ENCODE measurements around the gene ZNF660.
"Not testable (repeated sequence)": the region's sequence is repeated elsewhere in the genome, so short reads cannot be mapped to it uniquely, and the experiment has no call there.

ZNF660 gene

DNA sequence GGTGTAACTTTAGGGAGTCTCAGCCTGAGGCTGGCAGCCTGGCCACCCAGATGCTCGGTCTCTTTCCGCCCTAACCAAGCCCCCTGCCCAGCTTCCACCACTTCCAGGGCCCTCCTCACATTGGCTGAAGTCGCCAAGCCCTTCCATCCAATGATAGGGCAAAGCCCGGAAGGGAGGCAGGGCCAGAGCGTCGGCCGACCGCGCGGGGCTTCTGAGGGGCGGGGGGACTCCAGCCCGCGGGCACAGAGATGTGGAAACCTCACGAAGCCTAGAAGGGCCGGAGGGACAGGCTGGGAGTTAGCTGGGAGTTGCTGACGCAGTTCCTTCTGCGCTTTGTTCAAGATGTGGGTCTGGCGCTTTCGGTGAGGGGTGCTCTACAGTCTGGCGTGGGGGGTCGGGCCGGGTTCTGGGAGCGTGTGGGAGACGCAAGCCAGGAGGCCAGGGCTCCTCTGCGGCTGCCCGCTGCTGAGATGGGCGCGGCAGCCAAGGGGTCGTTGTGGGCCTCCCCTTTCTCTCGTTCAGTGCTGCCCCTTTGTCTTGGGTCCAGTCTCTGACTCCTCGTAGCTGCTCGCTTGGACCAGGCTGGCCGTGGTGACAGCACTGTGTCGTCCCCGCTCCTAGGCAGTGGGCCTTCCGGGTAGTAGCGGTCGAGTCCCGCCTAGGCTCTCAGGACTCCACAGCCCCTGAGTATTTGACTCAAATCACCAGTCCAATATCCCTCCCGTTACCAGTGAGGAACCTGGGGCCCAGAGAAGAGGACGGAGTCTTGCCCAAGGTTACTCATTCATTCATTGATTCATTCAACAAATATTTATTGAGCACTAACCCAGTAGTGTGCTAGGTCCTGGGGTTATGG, at the start of gene ZNF660:
Gene ZNF660 (plus strand): TSS at position 319 of the 856 bp plus-strand sequence. CDS start 9,230 bp downstream, outside the sequence.
- peak within 1 kb of the TSS; percentile 45 for H3K4me2 ChIP-seq (ENCODE audit: low read length)
- H3K4me3 ChIP-seq (ENCODE audit: low read length) = peak within 1 kb of the TSS; percentile 18; the same call in 1 of the 2 replicates
- H3K27ac ChIP-seq (ENCODE audit: low read length) = peak within 1 kb of the TSS; percentile 75
- peaks cover 19% of the 10 kb centered on the region for H3K4me1 ChIP-seq (ENCODE audit: low read length)
- H4K20me1 ChIP-seq (ENCODE audit: insufficient read depth, low read length) = no peaks in the 10 kb centered on the region
- no peak for TF ChIP-seq EZH2phosphoT487 (IDR thresholded peaks at IDR 0.05; ENCODE audit: low read depth)
- TF ChIP-seq, protein P1, sequence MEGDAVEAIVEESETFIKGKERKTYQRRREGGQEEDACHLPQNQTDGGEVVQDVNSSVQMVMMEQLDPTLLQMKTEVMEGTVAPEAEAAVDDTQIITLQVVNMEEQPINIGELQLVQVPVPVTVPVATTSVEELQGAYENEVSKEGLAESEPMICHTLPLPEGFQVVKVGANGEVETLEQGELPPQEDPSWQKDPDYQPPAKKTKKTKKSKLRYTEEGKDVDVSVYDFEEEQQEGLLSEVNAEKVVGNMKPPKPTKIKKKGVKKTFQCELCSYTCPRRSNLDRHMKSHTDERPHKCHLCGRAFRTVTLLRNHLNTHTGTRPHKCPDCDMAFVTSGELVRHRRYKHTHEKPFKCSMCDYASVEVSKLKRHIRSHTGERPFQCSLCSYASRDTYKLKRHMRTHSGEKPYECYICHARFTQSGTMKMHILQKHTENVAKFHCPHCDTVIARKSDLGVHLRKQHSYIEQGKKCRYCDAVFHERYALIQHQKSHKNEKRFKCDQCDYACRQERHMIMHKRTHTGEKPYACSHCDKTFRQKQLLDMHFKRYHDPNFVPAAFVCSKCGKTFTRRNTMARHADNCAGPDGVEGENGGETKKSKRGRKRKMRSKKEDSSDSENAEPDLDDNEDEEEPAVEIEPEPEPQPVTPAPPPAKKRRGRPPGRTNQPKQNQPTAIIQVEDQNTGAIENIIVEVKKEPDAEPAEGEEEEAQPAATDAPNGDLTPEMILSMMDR (IDR thresholded peaks at IDR 0.05; ENCODE audit: low read depth, low read length) = no peak
- no peaks in the 10 kb centered on the region for H3K27me3 ChIP-seq (ENCODE audit: low read depth, low read length)
- H3K9ac ChIP-seq (ENCODE audit: low read length) = no peak within 1 kb of the TSS; the same call in 1 of the 2 replicates
- no peaks in the 10 kb centered on the region for H3K79me2 ChIP-seq (ENCODE audit: low read length)
- no peaks in the 10 kb centered on the region for H3K36me3 ChIP-seq (replicated peaks; ENCODE audit: low read depth, low read length)
- 0 out of 2 replicates have a peak, but pooled peaks cover 3% of the 10 kb centered on the region for H3K9me3 ChIP-seq (ENCODE audit: insufficient read depth, low read length)
- no peak within 1 kb of the TSS; the same call in 1 of the 2 replicates for H2AFZ ChIP-seq (ENCODE audit: low read depth, low read length)

- H3K4me2 ChIP-seq (ENCODE audit: low read length) = no peak overlapping the region
- no peak overlapping the region for H3K4me3 ChIP-seq (ENCODE audit: low read length)
- H3K4me1 ChIP-seq (ENCODE audit: low read length) = no peaks in the 10 kb centered on the region
- H2AFZ ChIP-seq (ENCODE audit: low read depth, low read length) = no peak overlapping the region
- H3K9ac ChIP-seq (ENCODE audit: low read length) = no peak overlapping the region
- no peak for TF ChIP-seq EZH2phosphoT487 (IDR thresholded peaks at IDR 0.05; ENCODE audit: low read depth)
- TF ChIP-seq, protein P1 (IDR thresholded peaks at IDR 0.05; ENCODE audit: low read depth, low read length) = no peak
- H3K27me3 ChIP-seq (ENCODE audit: low read depth, low read length) = peaks cover 23% of the 10 kb centered on the region
- no peaks in the 10 kb centered on the region for H3K36me3 ChIP-seq (replicated peaks; ENCODE audit: low read depth, low read length)
- H3K79me2 ChIP-seq (ENCODE audit: low read length) = no peaks in the 10 kb centered on the region
- no peaks in the 10 kb centered on the region for H4K20me1 ChIP-seq (ENCODE audit: insufficient read depth, low read length)
- no peak overlapping the region for H3K27ac ChIP-seq (ENCODE audit: low read length)
- no peaks in the 10 kb centered on the region for H3K9me3 ChIP-seq (ENCODE audit: insufficient read depth, low read length)
These were observed 49.4 kb upstream of the ZNF660 start for GRCh38 chr3:44535364-44535763.

DNA sequence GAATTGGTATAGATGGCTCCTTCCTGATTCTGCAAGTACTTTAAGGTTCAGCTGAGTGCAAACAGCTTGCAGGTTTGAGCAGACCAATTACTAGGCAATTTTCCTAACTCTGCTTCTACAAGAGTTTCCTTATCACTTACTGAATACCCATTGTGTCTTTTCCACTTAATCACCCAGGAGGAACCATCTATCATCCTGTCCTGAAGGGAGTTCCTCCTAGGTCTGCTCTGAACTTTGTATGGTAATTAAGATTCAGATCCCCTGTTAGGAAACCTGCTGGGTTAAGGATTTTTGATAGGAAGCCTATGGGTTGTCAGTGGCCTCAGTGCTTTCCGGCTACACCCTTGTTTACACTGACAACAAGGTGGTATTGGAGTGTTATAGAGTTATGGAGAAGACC, 40.0 kb upstream of the ZNF660 start:
- not testable (repeated sequence) for H3K79me2 ChIP-seq (ENCODE audit: low read length); H2AFZ ChIP-seq (ENCODE audit: low read depth, low read length); H3K4me1 ChIP-seq (ENCODE audit: low read length); H3K36me3 ChIP-seq (replicated peaks; ENCODE audit: low read depth, low read length); H4K20me1 ChIP-seq (ENCODE audit: insufficient read depth, low read length); H3K4me2 ChIP-seq (ENCODE audit: low read length); H3K4me3 ChIP-seq (ENCODE audit: low read length); H3K27ac ChIP-seq (ENCODE audit: low read length); H3K9me3 ChIP-seq (ENCODE audit: insufficient read depth, low read length); H3K9ac ChIP-seq (ENCODE audit: low read length)
- peaks cover 11% of the 10 kb centered on the region; the same call in 1 of the 2 replicates for H3K27me3 ChIP-seq (ENCODE audit: low read depth, low read length)

- Histone ChIP-seq H2AFZ (ENCODE audit: low read depth, low read length) (no peak within 1 kb of the TSS; the same call in 1 of the 2 replicates), H3K9me3 (ENCODE audit: insufficient read depth, low read length) (no peaks in the 10 kb centered on the region), H3K4me2 (ENCODE audit: low read length) (no peak within 1 kb of the TSS), H3K27ac (ENCODE audit: low read length) (no peak within 1 kb of the TSS), H4K20me1 (ENCODE audit: insufficient read depth, low read length) (no peaks in the 10 kb centered on the region), H3K36me3 (replicated peaks; ENCODE audit: low read depth, low read length) (no peaks in the 10 kb centered on the region), H3K4me3 (ENCODE audit: low read length) (no peak within 1 kb of the TSS), H3K9ac (ENCODE audit: low read length) (no peak within 1 kb of the TSS), H3K79me2 (ENCODE audit: low read length) (no peaks in the 10 kb centered on the region), H3K27me3 (ENCODE audit: low read depth, low read length) (no peaks in the 10 kb centered on the region), H3K4me1 (ENCODE audit: low read length) (no peaks in the 10 kb centered on the region)
- TF ChIP-seq, protein P1 (IDR thresholded peaks at IDR 0.05; ENCODE audit: low read depth, low read length) = no peak
These were observed 29.9 kb upstream of the ZNF660 start, which contains the start of gene ZKSCAN7 for GRCh38 chr3:44554626-44555592. Gene ZKSCAN7 (plus strand): TSS chr3:44555193. CDS start chr3:44557048, 1,855 bp downstream.
